SK-N-SH (cell line): ENCODE results near the gene MAPK8IP3. TPM values are rescaled to one million over a fixed set of nuclear protein-coding genes. Genes with fewer than 3 reads are reported as not detected.

Source experiments
- CTCF ChIA-PET: fragments of 300-600, 350-600 bp; formaldehyde crosslinking; extraction: SDS; loops from one replicate; lab custom pipeline; 2021; lab: Yijun Ruan, JAX
- POLR2A ChIA-PET: fragments of 350-600 bp; sonication (Branson Sonifier 250); formaldehyde crosslinking; extraction: SDS; loops from one replicate; lab custom pipeline; 2020; ENCODE audit warnings: antibody characterized with exemption, inconsistent platforms; lab: Yijun Ruan, JAX
- DNase-seq: peaks from one replicate; pipeline ENCODE4 v3.0.0; 2012
- H2AFZ ChIP-seq: fragments of 200-600 bp; sonication (generic); 2 replicates; pipeline ENCODE4 v1.8.1; 2016; ENCODE audit warnings: antibody characterized with exemption, mild to moderate bottlenecking, low read depth
- H3F3A ChIP-seq: fragments of 200-600 bp; sonication (generic); replicated peaks from 2 replicates; pipeline ENCODE3; 2016; ENCODE audit warnings: antibody characterized with exemption, mild to moderate bottlenecking; ENCODE audit not compliant: insufficient read depth
- H3K27ac ChIP-seq, 2 experiments: fragments of 200-500 bp in 1 of 2; fragments of 200-600 bp in 1 of 2; sonication (Bioruptor generic) in 1 of 2; sonication (generic), shearing (Covaris generic) in 1 of 2; 2 replicates each; pipeline versions ENCODE4 v1.5.1 to v1.6.1; 2014 to 2016; ENCODE audit warnings: low read depth in 2 of 2, inconsistent platforms in 1 of 2, low read length in 1 of 2, mild to moderate bottlenecking in 1 of 2, mixed read lengths in 1 of 2
- H3K27me3 ChIP-seq: fragments of 200-600 bp; sonication (generic), shearing (Covaris generic); 2 replicates; pipeline ENCODE4 v1.6.1; 2016; ENCODE audit warnings: mixed run types; ENCODE audit not compliant: insufficient read depth
- H3K36me3 ChIP-seq, 2 experiments: fragments of 200-500 bp in 1 of 2; fragments of 200-600 bp in 1 of 2; sonication (Bioruptor generic) in 1 of 2; sonication (generic) in 1 of 2; replicated peaks in 1 of 2; 2 replicates each; pipeline versions ENCODE3 to v1.5.1; 2014 to 2016; ENCODE audit warnings: low read length in 1 of 2, mild to moderate bottlenecking in 1 of 2; ENCODE audit not compliant: insufficient read depth in 2 of 2, control insufficient read depth in 1 of 2
- H3K4me1 ChIP-seq, 2 experiments: fragments of 200-500 bp in 1 of 2; fragments of 200-600 bp in 1 of 2; sonication (Bioruptor generic) in 1 of 2; sonication (generic), shearing (Covaris generic) in 1 of 2; 2 replicates each; pipeline versions ENCODE4 v1.5.1 to v1.6.1; 2014 to 2016; ENCODE audit warnings: low read depth in 1 of 2, low read length in 1 of 2, mixed run types in 1 of 2; ENCODE audit not compliant: insufficient read depth in 2 of 2, control insufficient read depth in 1 of 2
- H3K4me2 ChIP-seq: fragments of 200-600 bp; sonication (generic), shearing (Covaris generic); 2 replicates; pipeline ENCODE4 v1.6.1; 2017; ENCODE audit warnings: mixed run types
- H3K4me3 ChIP-seq, 2 experiments: fragments of 200-500 bp in 1 of 2; fragments of 200-600 bp in 1 of 2; sonication (Bioruptor generic) in 1 of 2; sonication (generic), shearing (Covaris generic) in 1 of 2; 2 replicates each; pipeline versions ENCODE4 v1.5.1 to v1.8.1; 2014 to 2016; ENCODE audit warnings: low read depth in 2 of 2, inconsistent platforms in 1 of 2, low read length in 1 of 2, mild to moderate bottlenecking in 1 of 2, mixed read lengths in 1 of 2, moderate library complexity in 1 of 2
- H3K79me2 ChIP-seq: fragments of 200-600 bp; sonication (generic); 2 replicates; pipeline ENCODE4 v1.8.1; 2017; ENCODE audit warnings: mild to moderate bottlenecking; ENCODE audit not compliant: insufficient read depth
- H3K9ac ChIP-seq: fragments of 200-600 bp; sonication (generic); 2 replicates; pipeline ENCODE4 v1.6.1; 2017; ENCODE audit warnings: mixed run types
- H3K9me2 ChIP-seq: fragments of 200-600 bp; sonication (generic); 2 replicates; pipeline ENCODE4 v1.6.1; 2017; ENCODE audit warnings: mixed run types
- H3K9me3 ChIP-seq: fragments of 200-600 bp; sonication (generic); 2 replicates; pipeline ENCODE4 v1.6.1; 2017; ENCODE audit warnings: mixed run types, mild to moderate bottlenecking, moderate library complexity
- H4K20me1 ChIP-seq: fragments of 200-600 bp; sonication (generic); 2 replicates; pipeline ENCODE4 v1.6.1; 2017; ENCODE audit warnings: mild to moderate bottlenecking, mixed run types; ENCODE audit not compliant: insufficient read depth
- GATA2 ChIP-seq: sonication (generic); formaldehyde crosslinking; IDR thresholded peaks from 2 replicates; pipeline ENCODE4 v1.5.0; 2020; ENCODE audit warnings: mild to moderate bottlenecking, missing genetic modification reagents
- JUND ChIP-seq: IDR thresholded peaks from 2 replicates; pipeline ENCODE4 v1.4.0; 2012
- MXI1 ChIP-seq: IDR thresholded peaks from 2 replicates; pipeline ENCODE4 v1.6.1; 2012; ENCODE audit warnings: mild to moderate bottlenecking, low read depth, low read length, improper control_type of control experiment
- POLR2AphosphoS5 ChIP-seq: IDR thresholded peaks from 2 replicates; pipeline ENCODE4 v1.6.1; 2012; ENCODE audit warnings: low read depth, low read length
- RXRA ChIP-seq: IDR thresholded peaks from 2 replicates; pipeline ENCODE4 v1.4.0; 2012; ENCODE audit warnings: low read depth, mild to moderate bottlenecking, borderline replicate concordance
- SMC3 ChIP-seq: IDR thresholded peaks from 2 replicates; pipeline ENCODE4 v1.6.1; 2012; ENCODE audit warnings: low read depth, low read length, improper control_type of control experiment
- TEAD4 ChIP-seq: IDR thresholded peaks from 2 replicates; pipeline ENCODE4 v1.4.0; 2012; ENCODE audit warnings: mild to moderate bottlenecking, borderline replicate concordance; ENCODE audit not compliant: insufficient read depth
- WGBS: methylation state at CpG from one replicate; pipeline ENCODE4 v1.1.6; 2017; ENCODE audit warnings: low lambda C conversion rate; 5-methylcytosine and 5-hydroxymethylcytosine counted together
- polyA plus RNA-seq, 3 experiments: library from polyadenylated mRNA; depleted of rRNA; stranded (reverse); fragments of >200 nt; gene quantifications; 2 replicates each; pipeline ENCODE4 v1.2.3, GENCODE V29; 2012
- TF ChIP-seq, protein P1 (sequence below): IDR thresholded peaks from 2 replicates; pipeline ENCODE4 v1.4.0; 2012; ENCODE audit warnings: low read depth, borderline replicate concordance
- TF ChIP-seq, protein P2 (sequence below): fragments of 200-600 bp; sonication (generic); IDR thresholded peaks from 2 replicates; pipeline ENCODE4 v1.6.1; 2017; ENCODE audit warnings: antibody characterized with exemption, mild to moderate bottlenecking, moderate library complexity
- TF ChIP-seq, protein P3 (sequence below): IDR thresholded peaks from 2 replicates; pipeline ENCODE4; 2012

MAPK8IP3 gene
- polyA plus RNA-seq, 1 of the 3 experiments (the other 2 are of a cell fraction): 57.3 TPM

DNA sequence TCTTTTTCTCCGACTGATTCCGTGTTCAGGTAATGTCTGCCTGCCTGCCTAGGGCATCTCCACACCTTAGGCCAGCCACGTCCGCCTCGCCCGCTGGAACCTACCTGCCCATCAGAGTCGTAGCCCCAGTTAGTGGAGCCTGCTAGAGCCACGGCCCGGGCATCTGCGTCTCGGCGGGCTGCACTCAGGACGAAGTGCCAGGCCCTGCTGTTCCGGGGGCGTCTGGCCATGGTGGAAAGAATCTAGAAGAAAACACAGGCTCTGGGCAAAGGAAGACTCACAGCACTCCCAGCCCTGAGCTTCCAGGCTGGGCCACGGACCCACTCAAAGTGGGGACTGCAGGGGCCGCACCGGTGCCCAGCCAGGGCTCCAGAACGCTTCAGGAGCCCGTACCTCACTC, 75.3 kb downstream of the MAPK8IP3 start:
- Histone ChIP-seq H3K4me1 (peaks cover 0 to 8% of the 10 kb centered on the region in 2 experiments; a peak in 1 of 4 replicates), H3K36me3 (peaks cover 3 to 36% of the 10 kb centered on the region in 2 experiments)
- TF ChIP-seq TEAD4 (no peak), SMC3 (no peak)
- TF ChIP-seq, all 33 proteins: peak for 0
- Histone ChIP-seq H3K9me2 (no peaks in the 10 kb centered on the region), H3K79me2 (peaks cover 48% of the 10 kb centered on the region), H3K4me3 (peak overlapping the region; percentile 77 to 90), H3K27me3 (no peaks in the 10 kb centered on the region), H3F3A (peaks cover 8% of the 10 kb centered on the region), H2AFZ (no peak overlapping the region), H4K20me1 (peaks cover 10% of the 10 kb centered on the region; the same call in 1 of the 2 replicates), H3K9me3 (no peaks in the 10 kb centered on the region), H3K9ac (peak overlapping the region; percentile 73; the same call in 1 of the 2 replicates), H3K27ac (no peak overlapping the region), H3K4me2 (peak overlapping the region; percentile 91)
- CTCF ChIA-PET: interaction anchor here (4.3 kb wide), 1 partner anchor 7 kb away, joined by 40 read pairs; the partner anchor contains the start of genes EME2 and MRPS34
- DNase-seq: no peak
- 58% methylated on average over 10 of the region's 20 CpGs for WGBS
- POLR2A ChIA-PET: interaction anchor here (1.1 to 2.2 kb wide), 4 partner anchors 10 to 151 kb away, joined by 3 to 24 read pairs (median 6); partner anchors contain the start of genes EME2, FAHD1, HAGH and MRPS34

DNA sequence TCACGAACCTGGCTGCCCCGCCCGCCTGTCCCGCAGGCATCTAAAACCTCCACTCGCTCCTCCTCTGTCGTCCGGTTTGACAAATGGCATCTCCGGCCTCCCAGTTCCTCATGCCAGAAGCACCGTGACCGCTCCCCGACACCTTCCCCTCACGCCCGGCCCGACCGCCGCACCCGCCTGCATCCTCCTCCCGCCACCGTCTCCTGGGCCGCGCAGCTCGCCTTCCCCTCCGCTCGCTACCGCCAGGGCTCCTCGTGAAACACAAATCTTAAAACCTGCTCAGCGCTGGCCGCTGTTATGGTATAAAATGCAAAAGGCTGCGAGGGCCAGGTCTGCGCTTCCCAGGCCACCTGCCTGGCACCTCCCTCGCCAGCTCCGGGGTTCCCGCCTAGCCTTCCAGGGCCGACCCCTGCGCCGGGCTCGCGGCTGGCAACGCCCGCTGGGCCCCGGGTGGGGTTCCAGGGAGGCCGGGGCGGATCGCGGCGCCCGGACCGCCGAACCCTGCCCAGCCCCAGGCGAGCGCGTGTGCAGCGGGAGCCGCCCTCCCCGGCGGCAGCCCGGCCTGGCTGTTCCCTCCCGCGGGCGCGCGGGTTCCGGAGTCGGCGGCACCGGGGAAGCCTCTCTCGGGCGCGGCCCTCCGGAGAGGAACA, 75.9 kb downstream of the MAPK8IP3 start:
- H3F3A ChIP-seq: peaks cover 8% of the 10 kb centered on the region
- CTCF ChIA-PET: interaction anchor here (0.8 to 4.3 kb wide), 5 partner anchors 8 to 74 kb away, joined by 3 to 40 read pairs (median 4); partner anchors contain the start of genes EME2 and MRPS34
- peak overlapping the region; percentile 91 for H3K4me2 ChIP-seq
- H2AFZ ChIP-seq: no peak overlapping the region
- H3K27me3 ChIP-seq: no peaks in the 10 kb centered on the region
- peak; percentile 70 for DNase-seq
- no peaks in the 10 kb centered on the region for H3K9me3 ChIP-seq
- H3K9me2 ChIP-seq: no peaks in the 10 kb centered on the region
- TF ChIP-seq, protein P1, sequence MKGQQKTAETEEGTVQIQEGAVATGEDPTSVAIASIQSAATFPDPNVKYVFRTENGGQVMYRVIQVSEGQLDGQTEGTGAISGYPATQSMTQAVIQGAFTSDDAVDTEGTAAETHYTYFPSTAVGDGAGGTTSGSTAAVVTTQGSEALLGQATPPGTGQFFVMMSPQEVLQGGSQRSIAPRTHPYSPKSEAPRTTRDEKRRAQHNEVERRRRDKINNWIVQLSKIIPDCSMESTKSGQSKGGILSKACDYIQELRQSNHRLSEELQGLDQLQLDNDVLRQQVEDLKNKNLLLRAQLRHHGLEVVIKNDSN: no peak
- TF ChIP-seq SMC3: no peak
- TF ChIP-seq MXI1: no peak; the same call in 1 of the 2 replicates
- no peak for TF ChIP-seq POLR2AphosphoS5
- TF ChIP-seq RXRA: no peak
- TF ChIP-seq, protein P2, sequence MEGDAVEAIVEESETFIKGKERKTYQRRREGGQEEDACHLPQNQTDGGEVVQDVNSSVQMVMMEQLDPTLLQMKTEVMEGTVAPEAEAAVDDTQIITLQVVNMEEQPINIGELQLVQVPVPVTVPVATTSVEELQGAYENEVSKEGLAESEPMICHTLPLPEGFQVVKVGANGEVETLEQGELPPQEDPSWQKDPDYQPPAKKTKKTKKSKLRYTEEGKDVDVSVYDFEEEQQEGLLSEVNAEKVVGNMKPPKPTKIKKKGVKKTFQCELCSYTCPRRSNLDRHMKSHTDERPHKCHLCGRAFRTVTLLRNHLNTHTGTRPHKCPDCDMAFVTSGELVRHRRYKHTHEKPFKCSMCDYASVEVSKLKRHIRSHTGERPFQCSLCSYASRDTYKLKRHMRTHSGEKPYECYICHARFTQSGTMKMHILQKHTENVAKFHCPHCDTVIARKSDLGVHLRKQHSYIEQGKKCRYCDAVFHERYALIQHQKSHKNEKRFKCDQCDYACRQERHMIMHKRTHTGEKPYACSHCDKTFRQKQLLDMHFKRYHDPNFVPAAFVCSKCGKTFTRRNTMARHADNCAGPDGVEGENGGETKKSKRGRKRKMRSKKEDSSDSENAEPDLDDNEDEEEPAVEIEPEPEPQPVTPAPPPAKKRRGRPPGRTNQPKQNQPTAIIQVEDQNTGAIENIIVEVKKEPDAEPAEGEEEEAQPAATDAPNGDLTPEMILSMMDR: no peak
- TF ChIP-seq, protein P3, sequence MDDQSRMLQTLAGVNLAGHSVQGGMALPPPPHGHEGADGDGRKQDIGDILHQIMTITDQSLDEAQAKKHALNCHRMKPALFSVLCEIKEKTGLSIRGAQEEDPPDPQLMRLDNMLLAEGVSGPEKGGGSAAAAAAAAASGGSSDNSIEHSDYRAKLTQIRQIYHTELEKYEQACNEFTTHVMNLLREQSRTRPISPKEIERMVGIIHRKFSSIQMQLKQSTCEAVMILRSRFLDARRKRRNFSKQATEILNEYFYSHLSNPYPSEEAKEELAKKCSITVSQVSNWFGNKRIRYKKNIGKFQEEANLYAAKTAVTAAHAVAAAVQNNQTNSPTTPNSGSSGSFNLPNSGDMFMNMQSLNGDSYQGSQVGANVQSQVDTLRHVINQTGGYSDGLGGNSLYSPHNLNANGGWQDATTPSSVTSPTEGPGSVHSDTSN: peak; percentile 16; the same call in 1 of the 2 replicates
- TF ChIP-seq GATA2 (CRISPR knock-in tag): no peak
- TF ChIP-seq JUND: no peak
- TF ChIP-seq, all 33 proteins: peak for 1
- Histone ChIP-seq H3K9ac (peak overlapping the region; percentile 73), H3K36me3 (peaks cover 3 to 36% of the 10 kb centered on the region in 2 experiments), H3K79me2 (peaks cover 52% of the 10 kb centered on the region), H3K27ac (peak overlapping the region; percentile 20 to 32; a peak in 2 of 4 replicates), H3K4me1 (peaks cover 0 to 8% of the 10 kb centered on the region in 2 experiments; a peak in 1 of 4 replicates), H4K20me1 (peaks cover 13% of the 10 kb centered on the region; the same call in 1 of the 2 replicates), H3K4me3 (peak overlapping the region; percentile 77 to 90)
- 14% methylated on average over 8 of the region's 70 CpGs for WGBS
- POLR2A ChIA-PET: interaction anchor here (1.1 to 2.2 kb wide), 6 partner anchors 10 to 183 kb away, joined by 3 to 24 read pairs (median 6); partner anchors contain the start of genes EME2, FAHD1, HAGH and MRPS34
